Mesenchymal stem cell (in vitro differentiated cells and primary cell): Measurements from ENCODE around the gene RINL.

Source experiments
- DNase-seq: peaks from one replicate; pipeline ENCODE4 v3.0.0-alpha.2; 2013
- H2AFZ ChIP-seq: one replicate; pipeline ENCODE4 v1.6.1; 2013; ENCODE audit warnings: low read depth, mild to moderate bottlenecking, control low read depth, inconsistent platforms, low read length, moderate library complexity
- H2AK5ac ChIP-seq: 2 replicates; pipeline ENCODE4 v1.6.1; 2013; ENCODE audit warnings: low read length, moderate library complexity, mild to moderate bottlenecking, inconsistent platforms; ENCODE audit not compliant: severe bottlenecking
- H2BK120ac ChIP-seq: one replicate; pipeline ENCODE4 v1.6.1; 2013; ENCODE audit warnings: low read depth, mild to moderate bottlenecking, inconsistent platforms, low read length, moderate library complexity
- H2BK12ac ChIP-seq, 2 experiments: one replicate each; pipeline ENCODE4 v1.6.1; 2013; ENCODE audit warnings: inconsistent platforms in 2 of 2, low read length in 2 of 2, mild to moderate bottlenecking in 2 of 2, moderate library complexity in 2 of 2, control low read depth in 1 of 2
- H2BK15ac ChIP-seq: one replicate; pipeline ENCODE4 v1.6.1; 2013; ENCODE audit warnings: mild to moderate bottlenecking, low read depth, inconsistent platforms; ENCODE audit not compliant: poor library complexity, severe bottlenecking
- H2BK5ac ChIP-seq: 2 replicates; pipeline ENCODE4 v1.6.1; 2013; ENCODE audit warnings: low read depth, mild to moderate bottlenecking, low read length, control low read depth, inconsistent platforms; ENCODE audit not compliant: poor library complexity, severe bottlenecking
- H3K14ac ChIP-seq, 2 experiments: one replicate each; pipeline ENCODE4 v1.6.1; 2013; ENCODE audit warnings: inconsistent platforms in 2 of 2, low read length in 2 of 2, control low read depth in 1 of 2, mild to moderate bottlenecking in 1 of 2, moderate library complexity in 1 of 2
- H3K18ac ChIP-seq, 2 experiments: one replicate each; pipeline ENCODE4 v1.6.1; 2013; ENCODE audit warnings: inconsistent platforms in 2 of 2, low read length in 2 of 2, control low read depth in 1 of 2, low read depth in 1 of 2, mild to moderate bottlenecking in 1 of 2
- H3K23ac ChIP-seq, 2 experiments: one replicate each; pipeline ENCODE4 v1.6.1; 2013; ENCODE audit warnings: inconsistent platforms in 2 of 2, low read length in 2 of 2, mild to moderate bottlenecking in 2 of 2, moderate library complexity in 2 of 2, control low read depth in 1 of 2
- H3K27ac ChIP-seq: 2 replicates; pipeline ENCODE4 v1.5.1; 2013; ENCODE audit warnings: mild to moderate bottlenecking, moderate library complexity, low read length, control low read depth, inconsistent platforms; ENCODE audit not compliant: poor library complexity, severe bottlenecking
- H3K27me3 ChIP-seq, 2 experiments: 2 replicates each; pipeline versions ENCODE4 v1.6.1 to v1.7.0; 2013; ENCODE audit warnings: low read length in 2 of 2, mild to moderate bottlenecking in 2 of 2, moderate library complexity in 2 of 2, control low read depth in 1 of 2, inconsistent platforms in 1 of 2; ENCODE audit not compliant: control insufficient read depth in 1 of 2, insufficient read depth in 1 of 2
- H3K36me3 ChIP-seq, 2 experiments: 2 replicates each; pipeline versions ENCODE4 v1.6.1 to v1.7.0; 2013; ENCODE audit warnings: low read length in 2 of 2, control low read depth in 1 of 2, inconsistent platforms in 1 of 2, low read depth in 1 of 2, mild to moderate bottlenecking in 1 of 2; ENCODE audit not compliant: insufficient read depth in 2 of 2, control insufficient read depth in 1 of 2
- H3K4ac ChIP-seq, 2 experiments: one replicate each; pipeline ENCODE4 v1.6.1; 2013; ENCODE audit warnings: inconsistent platforms in 2 of 2, low read length in 2 of 2, mild to moderate bottlenecking in 2 of 2, moderate library complexity in 2 of 2, control low read depth in 1 of 2, low read depth in 1 of 2
- H3K4me1 ChIP-seq: 2 replicates; pipeline ENCODE4 v1.6.1; 2013; ENCODE audit warnings: low read depth, low read length, control low read depth; ENCODE audit not compliant: control insufficient read depth, insufficient read depth
- H3K4me2 ChIP-seq: 2 replicates; pipeline ENCODE4 v1.6.1; 2013; ENCODE audit warnings: low read length, mild to moderate bottlenecking, inconsistent platforms; ENCODE audit not compliant: poor library complexity, severe bottlenecking
- H3K4me3 ChIP-seq, 2 experiments: 2 replicates each; pipeline versions ENCODE4 v1.5.1 to v1.7.0; 2013; ENCODE audit warnings: low read length in 2 of 2, mild to moderate bottlenecking in 2 of 2, control low read depth in 1 of 2, low read depth in 1 of 2; ENCODE audit not compliant: insufficient read depth in 1 of 2
- H3K79me1 ChIP-seq: replicated peaks from 2 replicates; pipeline ENCODE4 v1.6.1; 2013; ENCODE audit warnings: mild to moderate bottlenecking, control low read depth, low read length, inconsistent platforms; ENCODE audit not compliant: poor library complexity, severe bottlenecking
- H3K9ac ChIP-seq: 2 replicates; pipeline ENCODE4 v1.7.0; 2013; ENCODE audit warnings: mild to moderate bottlenecking, low read length, moderate library complexity
- H3K9me3 ChIP-seq: 2 replicates; pipeline ENCODE4 v1.7.0; 2013; ENCODE audit warnings: mild to moderate bottlenecking, low read length; ENCODE audit not compliant: control insufficient read depth
- H4K8ac ChIP-seq: one replicate; pipeline ENCODE4 v1.6.1; 2013; ENCODE audit warnings: inconsistent platforms, mild to moderate bottlenecking, low read length, moderate library complexity
- H4K91ac ChIP-seq: one replicate; pipeline ENCODE4 v1.6.1; 2013; ENCODE audit warnings: mild to moderate bottlenecking, low read length, inconsistent platforms
- WGBS: methylation state at CpG from one replicate; pipeline ENCODE4 v1.1.7; 2013; ENCODE audit warnings: mixed read lengths; 5-methylcytosine and 5-hydroxymethylcytosine counted together

The RINL gene

GRCh38 chr19:38848299-38849146 is 29.6 kb downstream of the RINL start:
- Histone ChIP-seq H3K27me3 (no peaks in the 10 kb centered on the region), H3K9me3 (no peaks in the 10 kb centered on the region), H3K27ac (peak overlapping the region; percentile 77), H3K4me3 (peak overlapping the region; percentile 83 to 99), H2BK15ac (no peak overlapping the region), H4K91ac (no peak overlapping the region), H3K4me1 (peaks cover 27% of the 10 kb centered on the region), H4K8ac (no peak overlapping the region), H2BK12ac (peak overlapping the region in 1 of 2 experiments; percentile 6), H3K23ac (no peak overlapping the region), H2BK120ac (no peak overlapping the region), H3K18ac (peak overlapping the region; percentile 28 to 49), H3K79me1 (peaks cover 4% of the 10 kb centered on the region), H3K36me3 (peaks cover 42 to 47% of the 10 kb centered on the region in 2 experiments), H2AK5ac (peak overlapping the region; percentile 35), H3K9ac (peak overlapping the region; percentile 92), H2AFZ (no peak overlapping the region), H2BK5ac (no peak overlapping the region), H3K4ac (peak overlapping the region in 1 of 2 experiments; percentile 44), H3K14ac (no peak overlapping the region), H3K4me2 (peak overlapping the region; percentile 90)
- no peak for DNase-seq
- 20% methylated on average over 19 of the region's 22 CpGs for WGBS

GRCh38 chr19:38846097-38846496 is 32.0 kb downstream of the RINL start:
- no peak overlapping the region for H2AFZ ChIP-seq
- H3K79me1 ChIP-seq, result peaks cover 4% of the 10 kb centered on the region
- no peaks in the 10 kb centered on the region for H3K27me3 ChIP-seq
- no peak for DNase-seq
- H3K9ac ChIP-seq, result no peak overlapping the region
- H3K27ac ChIP-seq, result no peak overlapping the region
- H2BK12ac ChIP-seq, result no peak overlapping the region
- no peak overlapping the region for H2BK120ac ChIP-seq
- H4K91ac ChIP-seq, result no peak overlapping the region
- no peak overlapping the region for H3K18ac ChIP-seq
- no peak overlapping the region for H3K4me3 ChIP-seq
- no peak overlapping the region for H2AK5ac ChIP-seq
- no peak overlapping the region for H4K8ac ChIP-seq
- 95% methylated on average over 2 of the region's 2 CpGs for WGBS
- peaks cover 18% of the 10 kb centered on the region for H3K4me1 ChIP-seq
- H2BK15ac ChIP-seq, result no peak overlapping the region
- no peaks in the 10 kb centered on the region for H3K9me3 ChIP-seq
- H3K14ac ChIP-seq, result no peak overlapping the region
- H3K4me2 ChIP-seq, result no peak overlapping the region
- H3K4ac ChIP-seq, result no peak overlapping the region
- no peak overlapping the region for H2BK5ac ChIP-seq
- no peak overlapping the region for H3K23ac ChIP-seq
- peaks cover 66% of the 10 kb centered on the region in 2 experiments for H3K36me3 ChIP-seq

- Histone ChIP-seq H2BK12ac (no peak overlapping the region), H3K79me1 (peaks cover 5% of the 10 kb centered on the region), H3K4me3 (no peak overlapping the region), H2BK15ac (no peak overlapping the region), H4K91ac (no peak overlapping the region), H3K27me3 (no peaks in the 10 kb centered on the region), H3K23ac (no peak overlapping the region), H2AK5ac (no peak overlapping the region), H2BK120ac (no peak overlapping the region), H3K4ac (no peak overlapping the region), H3K4me2 (no peak overlapping the region), H2BK5ac (no peak overlapping the region), H4K8ac (no peak overlapping the region), H3K14ac (no peak overlapping the region), H3K36me3 (peaks cover 70 to 72% of the 10 kb centered on the region in 2 experiments), H3K27ac (no peak overlapping the region), H3K9ac (no peak overlapping the region), H3K18ac (no peak overlapping the region), H2AFZ (no peak overlapping the region), H3K4me1 (peaks cover 14% of the 10 kb centered on the region), H3K9me3 (no peaks in the 10 kb centered on the region)
- DNase-seq, result no peak
- 97% methylated on average over 10 of the region's 14 CpGs for WGBS
Measured at GRCh38 chr19:38845374-38846024, 32.6 kb downstream of the RINL start.

- WGBS, result 99% methylated on average over 11 of the region's 11 CpGs
- no peak overlapping the region for H3K18ac ChIP-seq
- H3K36me3 ChIP-seq, result peaks cover 83 to 84% of the 10 kb centered on the region in 2 experiments
Measured at GRCh38 chr19:38844093-38844686, 33.9 kb downstream of the RINL start.

More at GRCh38 chr19:38844093-38844686, 33.9 kb downstream of the RINL start:
- Histone ChIP-seq H3K23ac (no peak overlapping the region), H2BK15ac (no peak overlapping the region), H2BK120ac (no peak overlapping the region), H3K79me1 (peaks cover 7% of the 10 kb centered on the region), H3K27me3 (no peaks in the 10 kb centered on the region), H3K27ac (no peak overlapping the region), H3K4me3 (no peak overlapping the region), H2AK5ac (no peak overlapping the region), H2AFZ (no peak overlapping the region), H3K9ac (no peak overlapping the region), H3K4me2 (no peak overlapping the region), H3K9me3 (no peaks in the 10 kb centered on the region), H4K8ac (no peak overlapping the region), H4K91ac (no peak overlapping the region), H3K14ac (no peak overlapping the region), H3K4me1 (peaks cover 15% of the 10 kb centered on the region), H3K4ac (no peak overlapping the region), H2BK5ac (no peak overlapping the region), H2BK12ac (no peak overlapping the region)
- no peak for DNase-seq
